Kidney (tissue), 22 donors: ENCODE measurements around the gene SYT11. TPM values are rescaled to one million over a fixed set of nuclear protein-coding genes. Genes with fewer than 3 reads are reported as not detected.

ENCODE experiments used
- DNase-seq, 5 donors: peaks; one replicate each; pipeline ENCODE4 v3.0.0-alpha.2; 2013 to 2020
- FAIRE-seq: peaks from 2 replicates; lab custom pipeline; 2012; peaks lifted over from hg19 to GRCh38; lab: Jason Lieb, UNC
- H3K27ac ChIP-seq, 2 donors: one replicate each; pipeline ENCODE4 v1.7.0; 2013; ENCODE audit warnings: low read depth in 2 of 2, low read length in 2 of 2, inconsistent platforms in 1 of 2
- H3K27me3 ChIP-seq: one replicate; pipeline ENCODE4 v1.7.1; 2013; ENCODE audit warnings: low read length, inconsistent platforms; ENCODE audit not compliant: control insufficient read depth, insufficient read depth
- H3K36me3 ChIP-seq, 3 donors: one replicate each; pipeline versions ENCODE4 v1.7.0 to v1.7.1; 2013; ENCODE audit warnings: low read length in 3 of 3, control low read depth in 1 of 3, inconsistent platforms in 1 of 3; ENCODE audit not compliant: insufficient read depth in 3 of 3, control insufficient read depth in 2 of 3
- H3K4me1 ChIP-seq, 3 donors: one replicate each; pipeline versions ENCODE4 v1.7.0 to v1.7.1; 2013; ENCODE audit warnings: low read length in 3 of 3, inconsistent platforms in 1 of 3, low read depth in 1 of 3; ENCODE audit not compliant: control insufficient read depth in 2 of 3, insufficient read depth in 2 of 3
- H3K4me3 ChIP-seq, 3 donors: one replicate each; pipeline versions ENCODE4 v1.7.0 to v1.8.1; 2013; ENCODE audit warnings: low read length in 3 of 3, control low read depth in 1 of 3, inconsistent platforms in 1 of 3
- H3K9ac ChIP-seq, 3 donors: one replicate each; pipeline versions ENCODE4 v1.7.0 to v1.7.1; 2013; ENCODE audit warnings: low read length in 3 of 3, control low read depth in 1 of 3, inconsistent platforms in 1 of 3
- H3K9me3 ChIP-seq, 3 donors: one replicate each; pipeline versions ENCODE4 v1.7.0 to v1.7.1; 2013; ENCODE audit warnings: low read length in 3 of 3, control low read depth in 1 of 3, inconsistent platforms in 1 of 3; ENCODE audit not compliant: control insufficient read depth in 2 of 3, insufficient read depth in 1 of 3
- CTCF ChIP-seq: IDR thresholded peaks from 3 replicates; pipeline ENCODE4 v1.5.1; 2012; ENCODE audit warnings: mild to moderate bottlenecking, moderate library complexity, borderline replicate concordance; ENCODE audit not compliant: insufficient read depth; ENCODE audit errors: extremely low read depth
- intact Hi-C: fragments of 100-400 bp; cut with DNase I; formaldehyde crosslinking; loops from one replicate; pipeline ENCODE4 v1.11.1; 2022
- long read RNA-seq, 10 donors: library from polyadenylated mRNA in 1 of 10; unstranded in 1 of 10; transcript quantifications; one replicate each; pipeline ENCODE4 v2.0.0 and lab custom pipeline, GENCODE V29; 2021 to 2026
- polyA plus RNA-seq: library from polyadenylated mRNA; stranded (reverse); fragments of 350-450 nt; fragmentation: Illumina TruSeq; extraction: RNeasy Lipid Tissue Mini Kit (QIAGEN cat#74804); gene quantifications from one replicate; pipeline ENCODE4 v1.2.3, GENCODE V29; 2014; ENCODE audit warnings: low read depth, low replicate concordance; ENCODE audit not compliant: insufficient read depth
- total RNA-seq: library from RNA; stranded (reverse); fragmentation: NEBNext Ultra II Directional; extraction: Animal tissue kit (Norgen Biotek cat#: 25700); gene quantifications from one replicate; pipeline ENCODE4 v1.2.1, GENCODE V29; 2021
- donor health status: control.
- donor health status: control.
- donor health status: control.
- donor health status: control.
- donor health status: control.
- donor health status: DM: yes; HTN: yes; CAD: no.
- donor health status: Normal renal cell carcinoma (clear cell type).

The SYT11 gene
- total RNA-seq, result 16.8 TPM
- 8.4 TPM for polyA plus RNA-seq
- long read RNA-seq, donor 1, full-length matches to known transcripts, result 2 of 2 reads
- long read RNA-seq, donor 1, partial matches to known transcripts, result 0 of 2 reads
- long read RNA-seq, donor 1, other reads (novel, unspliced or antisense), result 0 of 2 reads
- long read RNA-seq, donor 2, full-length matches to known transcripts, result 4 of 12 reads
- long read RNA-seq, donor 2, partial matches to known transcripts, result 8 of 12 reads
- long read RNA-seq, donor 2, other reads (novel, unspliced or antisense), result 0 of 12 reads
- long read RNA-seq, donor 3, full-length matches to known transcripts, result 1 of 1 reads
- long read RNA-seq, donor 3, partial matches to known transcripts, result 0 of 1 reads
- long read RNA-seq, donor 3, other reads (novel, unspliced or antisense), result 0 of 1 reads
- long read RNA-seq, donor 4, full-length matches to known transcripts, result 3 of 21 reads
- long read RNA-seq, donor 4, partial matches to known transcripts, result 18 of 21 reads
- long read RNA-seq, donor 4, other reads (novel, unspliced or antisense), result 0 of 21 reads
- long read RNA-seq, donor 5, result 0 reads
- long read RNA-seq, donor 6, full-length matches to known transcripts, result 1 of 46 reads
- long read RNA-seq, donor 6, partial matches to known transcripts, result 45 of 46 reads
- long read RNA-seq, donor 6, other reads (novel, unspliced or antisense), result 0 of 46 reads
- long read RNA-seq, donor 7, partial matches to known transcripts, result 0 of 8 reads
- long read RNA-seq, donor 7, other reads (novel, unspliced or antisense), result 8 of 8 reads
- long read RNA-seq, donor 8, partial matches to known transcripts, result 7 of 7 reads
- long read RNA-seq, donor 8, other reads (novel, unspliced or antisense), result 0 of 7 reads
- long read RNA-seq, donor 9, result 0 reads
- long read RNA-seq, donor 10, full-length matches to known transcripts, result 2 of 2 reads
- long read RNA-seq, donor 10, partial matches to known transcripts, result 0 of 2 reads
- long read RNA-seq, donor 10, other reads (novel, unspliced or antisense), result 0 of 2 reads

GRCh38 chr1:155859234-155859829 lies at the start of gene SYT11:
TSS of gene SYT11 (plus strand) at chr1:155859567. CDS start at chr1:155859762, 195 bp downstream.
- FAIRE-seq (peak; percentile 90), DNase-seq (peak; percentile 96 to 99 (median 98))
- Histone ChIP-seq H3K9me3 (no peaks in the 10 kb centered on the region), H3K36me3 (peaks cover 0 to 4% (median 4%) of the 10 kb centered on the region in 3 donors), H3K27ac (peak within 1 kb of the TSS; percentile 90 to 95), H3K9ac (peak within 1 kb of the TSS; percentile 77 to 96 (median 88)), H3K27me3 (no peaks in the 10 kb centered on the region), H3K4me3 (peak within 1 kb of the TSS; percentile 79 to 90 (median 88)), H3K4me1 (peaks cover 0 to 11% (median 5%) of the 10 kb centered on the region in 3 donors)
- peak; percentile 19 for TF ChIP-seq CTCF
- intact Hi-C loops, result no loop called here

GRCh38 chr1:155812878-155813277 lies 46.5 kb upstream of the SYT11 start:
- intact Hi-C loops, result no loop called here
- FAIRE-seq (no peak), DNase-seq (no peak)
- no peaks in the 10 kb centered on the region for H3K27me3 ChIP-seq
- H3K9me3 ChIP-seq, result no peaks in the 10 kb centered on the region
- no peak for TF ChIP-seq CTCF
- H3K4me1 ChIP-seq, result no peaks in the 10 kb centered on the region
- no peak overlapping the region for H3K4me3 ChIP-seq
- H3K9ac ChIP-seq, result no peak overlapping the region
- no peak overlapping the region for H3K27ac ChIP-seq
- peaks cover 0 to 21% (median 9%) of the 10 kb centered on the region in 3 donors for H3K36me3 ChIP-seq

GRCh38 chr1:155813672-155814071 lies 45.7 kb upstream of the SYT11 start:
- no peak overlapping the region for H3K9ac ChIP-seq
- DNase-seq (no peak), FAIRE-seq (no peak)
- H3K27me3 ChIP-seq, result no peaks in the 10 kb centered on the region
- intact Hi-C loops, result no loop called here
- H3K27ac ChIP-seq, result no peak overlapping the region
- peaks cover 0 to 17% (median 12%) of the 10 kb centered on the region in 3 donors for H3K36me3 ChIP-seq
- no peak overlapping the region for H3K4me3 ChIP-seq
- no peaks in the 10 kb centered on the region for H3K4me1 ChIP-seq
- TF ChIP-seq CTCF, result no peak
- no peaks in the 10 kb centered on the region for H3K9me3 ChIP-seq
